SJCRH30 (cell line): ENCODE data around the gene ZNF283. TPM values are rescaled to one million over a fixed set of nuclear protein-coding genes. Genes with fewer than 3 reads are reported as not detected.
"Not testable (repeated sequence)": the region's sequence is repeated elsewhere in the genome, so short reads cannot be mapped to it uniquely, and the experiment has no call there.

Source experiments
- DNase-seq, 2 experiments: peaks; one replicate each; pipeline ENCODE4 v3.0.0-alpha.2; 2015 to 2020
- H3K27ac ChIP-seq: fragments of 250-450 bp; sonication (Bioruptor Pico); 2 replicates; pipeline ENCODE4 v1.5.1; 2020; ENCODE audit warnings: mild to moderate bottlenecking, moderate library complexity
- H3K27me3 ChIP-seq: fragments of 250-450 bp; sonication (Bioruptor Pico); 2 replicates; pipeline ENCODE4 v1.5.1; 2020; ENCODE audit warnings: mild to moderate bottlenecking, moderate library complexity
- H3K36me3 ChIP-seq: fragments of 250-450 bp; sonication (Bioruptor Pico); 2 replicates; pipeline ENCODE4 v1.5.1; 2020; ENCODE audit warnings: mild to moderate bottlenecking, moderate library complexity
- H3K4me1 ChIP-seq: fragments of 250-450 bp; sonication (Bioruptor Pico); 2 replicates; pipeline ENCODE4 v1.5.1; 2020; ENCODE audit warnings: mild to moderate bottlenecking, moderate library complexity
- H3K4me3 ChIP-seq: fragments of 250-450 bp; sonication (Bioruptor Pico); 2 replicates; pipeline ENCODE4 v1.5.1; 2020; ENCODE audit warnings: mild to moderate bottlenecking, moderate library complexity
- H3K9me3 ChIP-seq: fragments of 250-450 bp; sonication (Bioruptor Pico); replicated peaks from 2 replicates; pipeline ENCODE4 v1.5.1; 2020; ENCODE audit warnings: mild to moderate bottlenecking, moderate library complexity
- total RNA-seq: library from RNA; depleted of rRNA; stranded (reverse); fragments of >200 nt; shearing (Covaris generic); gene quantifications from 2 replicates; pipeline ENCODE4 v1.2.3, GENCODE V29; 2014

Gene ZNF283
- total RNA-seq, 1 experiment from 2014 or later, result 15.0 TPM

DNA sequence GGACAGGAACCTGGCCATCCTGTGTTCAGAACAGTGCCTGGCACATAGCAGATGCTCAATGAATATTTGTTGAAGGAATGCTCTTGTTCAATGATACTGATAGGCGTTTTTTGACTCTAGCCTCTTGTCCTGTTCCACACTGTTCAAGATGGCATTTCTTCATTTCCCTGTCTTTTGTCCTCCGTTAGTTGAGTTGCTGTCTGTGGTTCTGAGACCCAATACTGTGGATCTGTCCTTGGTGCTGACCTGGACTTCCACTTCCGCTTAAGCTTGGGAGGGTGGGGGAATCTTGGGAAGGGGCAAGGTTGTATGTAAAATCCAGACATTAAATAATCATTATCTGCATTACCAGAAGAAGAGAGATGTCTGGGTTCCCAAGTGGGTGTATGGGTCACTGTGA, 38.1 kb upstream of the ZNF283 start:
- DNase-seq, result peak in 1 of 2 experiments; percentile 52
- Histone ChIP-seq H3K36me3 (no peaks in the 10 kb centered on the region), H3K4me1 (peaks cover 5% of the 10 kb centered on the region; the same call in 1 of the 2 replicates)

DNA sequence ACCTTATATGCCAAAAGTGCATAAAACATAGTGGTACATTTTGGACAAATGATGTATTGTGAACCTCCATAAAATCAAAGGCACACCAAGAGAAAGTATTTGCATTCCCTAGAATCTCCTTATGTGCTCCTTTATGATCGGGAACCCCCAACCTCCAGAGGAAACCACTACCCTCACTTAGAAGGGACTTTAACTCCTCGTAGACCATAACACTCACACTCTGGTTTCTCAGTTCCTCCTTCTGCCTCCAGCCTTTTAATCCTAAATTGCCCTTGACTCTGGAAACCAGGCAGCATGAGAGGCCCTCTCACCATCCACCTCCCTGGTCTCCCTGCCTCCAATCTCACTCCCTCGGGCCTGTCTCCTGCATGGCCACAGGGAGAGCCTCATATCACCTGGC, 36.5 kb upstream of the ZNF283 start:
- Histone ChIP-seq H3K27ac (no peak overlapping the region), H3K4me1 (no peaks in the 10 kb centered on the region), H3K36me3 (no peaks in the 10 kb centered on the region), H3K9me3 (no peaks in the 10 kb centered on the region), H3K4me3 (no peak overlapping the region), H3K27me3 (no peaks in the 10 kb centered on the region)
- DNase-seq, result no peak

More for the DNA sequence above, 38.1 kb upstream of the ZNF283 start:
- Histone ChIP-seq H3K27me3 (no peaks in the 10 kb centered on the region), H3K27ac (no peak overlapping the region), H3K9me3 (no peaks in the 10 kb centered on the region), H3K4me3 (no peak overlapping the region)

DNA sequence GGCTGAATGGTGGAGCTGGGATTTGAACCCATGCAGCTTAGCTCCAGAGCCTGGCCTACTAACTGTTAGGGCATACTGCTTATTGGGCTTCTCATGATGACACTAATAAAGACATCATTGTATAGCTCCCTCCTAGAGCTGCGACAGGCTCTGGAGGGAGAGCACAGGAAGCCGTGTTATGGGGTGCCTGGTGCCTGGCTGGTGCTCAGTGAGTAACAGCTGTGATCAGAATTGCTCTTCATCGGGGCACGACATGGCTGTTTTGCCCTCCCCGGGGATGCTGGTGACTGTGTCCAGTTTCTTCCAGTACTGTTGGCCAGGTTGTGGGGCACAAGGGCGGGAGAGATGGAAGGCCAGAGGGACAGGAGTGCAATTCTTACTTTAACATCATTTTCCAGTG, 30.0 kb upstream of the ZNF283 start:
- no peak for DNase-seq
- Histone ChIP-seq H3K9me3 (no peaks in the 10 kb centered on the region), H3K4me1 (no peaks in the 10 kb centered on the region), H3K27ac (no peak overlapping the region), H3K27me3 (no peaks in the 10 kb centered on the region), H3K4me3 (no peak overlapping the region), H3K36me3 (no peaks in the 10 kb centered on the region)

DNA sequence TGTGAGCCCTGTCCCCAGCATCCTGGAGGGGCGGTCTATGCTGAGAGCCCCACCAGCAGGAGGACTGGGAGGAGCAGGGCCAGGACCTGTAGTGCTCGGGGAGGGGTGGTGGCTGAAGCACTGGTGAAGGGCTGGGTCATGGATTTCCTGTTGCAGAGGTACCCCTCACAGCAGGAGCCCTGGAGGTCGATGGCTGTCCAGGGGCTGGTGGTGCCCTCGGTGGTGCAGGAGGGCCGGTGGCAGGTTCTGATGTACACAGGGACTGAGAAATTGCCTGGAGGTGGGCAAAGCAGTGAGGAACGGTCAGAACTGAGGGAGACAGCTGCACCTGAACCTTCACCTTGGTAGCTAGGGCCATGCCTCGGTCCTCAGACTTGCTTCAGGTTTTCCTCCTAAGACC, 29.6 kb upstream of the ZNF283 start:
- Histone ChIP-seq H3K27ac (no peak overlapping the region), H3K36me3 (no peaks in the 10 kb centered on the region), H3K9me3 (no peaks in the 10 kb centered on the region), H3K27me3 (no peaks in the 10 kb centered on the region), H3K4me1 (no peaks in the 10 kb centered on the region), H3K4me3 (no peak overlapping the region)
- no peak for DNase-seq

DNA sequence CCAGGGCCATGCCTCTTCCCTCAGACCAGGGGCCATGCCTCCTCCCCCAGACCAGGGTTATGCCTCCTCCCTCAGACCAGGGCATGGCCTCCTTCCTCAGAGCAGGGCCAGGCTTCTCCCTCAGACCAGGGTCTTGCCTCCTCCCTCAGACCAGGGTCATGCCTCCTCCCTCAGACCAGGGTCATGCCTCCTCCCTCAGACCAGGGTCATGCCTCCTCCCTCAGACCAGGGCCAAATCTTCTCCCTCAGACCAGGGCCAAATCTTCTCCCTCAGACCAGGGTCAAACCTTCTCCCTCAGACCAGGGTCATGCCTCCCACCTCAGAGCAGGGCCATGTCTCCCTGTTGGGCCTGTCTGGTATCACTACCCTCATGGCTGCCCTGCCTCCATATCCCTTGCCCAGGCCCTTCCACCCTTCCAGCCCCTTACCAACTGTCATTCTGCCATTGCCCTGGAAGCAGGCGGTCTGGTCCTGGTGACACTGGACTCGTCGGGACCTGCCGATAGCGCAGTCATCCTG, 29.0 kb upstream of the ZNF283 start:
- Histone ChIP-seq H3K27ac (no peak overlapping the region), H3K4me3 (no peak overlapping the region), H3K27me3 (no peaks in the 10 kb centered on the region), H3K36me3 (no peaks in the 10 kb centered on the region), H3K9me3 (no peaks in the 10 kb centered on the region), H3K4me1 (no peaks in the 10 kb centered on the region)
- no peak for DNase-seq

DNA sequence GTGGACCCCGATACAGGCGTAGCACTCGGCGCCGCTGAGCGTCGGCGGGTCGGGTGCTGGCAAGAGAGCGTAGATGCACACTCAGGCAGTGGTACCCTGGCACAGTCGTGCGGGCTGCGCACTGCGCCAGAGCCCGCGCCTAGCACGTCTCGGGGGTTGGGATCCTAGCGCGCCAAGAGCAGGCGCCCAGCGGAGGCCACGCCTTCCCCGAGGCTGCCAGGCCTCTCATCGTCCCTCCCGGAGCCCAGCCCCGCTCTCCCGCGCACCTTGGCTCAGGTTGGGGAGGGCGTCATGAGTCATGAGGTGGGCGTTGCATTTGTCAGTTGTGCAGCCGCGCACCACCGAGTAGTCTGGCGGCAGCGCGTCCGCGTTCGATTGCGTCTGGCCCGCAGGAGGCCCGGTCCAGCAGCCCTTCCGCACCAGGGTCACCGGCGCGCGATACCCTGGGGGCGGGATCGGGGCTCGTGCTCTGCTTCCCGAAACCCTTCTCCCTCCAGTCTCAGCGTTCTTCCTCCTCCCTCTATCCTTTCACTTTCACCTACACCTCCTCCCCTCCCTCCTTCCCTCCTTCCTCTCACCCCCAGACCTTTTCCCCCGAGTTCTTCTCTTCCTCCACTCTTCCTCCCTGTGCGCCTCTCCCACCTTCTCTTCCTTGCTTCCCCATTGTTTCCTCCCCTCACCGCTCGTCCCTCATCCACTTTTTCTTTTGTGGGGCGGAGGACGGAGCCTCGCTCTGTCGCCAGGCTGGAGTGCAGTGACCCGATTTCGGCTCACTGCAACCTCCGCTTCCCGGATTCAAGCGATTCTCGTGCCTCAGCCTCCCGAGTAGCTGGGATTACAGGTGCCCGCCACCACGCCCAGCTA, 28.3 kb upstream of the ZNF283 start:
- Histone ChIP-seq H3K36me3 (no peaks in the 10 kb centered on the region), H3K9me3 (no peaks in the 10 kb centered on the region), H3K4me1 (no peaks in the 10 kb centered on the region), H3K27me3 (no peaks in the 10 kb centered on the region), H3K27ac (no peak overlapping the region), H3K4me3 (no peak overlapping the region)
- DNase-seq, result no peak

DNA sequence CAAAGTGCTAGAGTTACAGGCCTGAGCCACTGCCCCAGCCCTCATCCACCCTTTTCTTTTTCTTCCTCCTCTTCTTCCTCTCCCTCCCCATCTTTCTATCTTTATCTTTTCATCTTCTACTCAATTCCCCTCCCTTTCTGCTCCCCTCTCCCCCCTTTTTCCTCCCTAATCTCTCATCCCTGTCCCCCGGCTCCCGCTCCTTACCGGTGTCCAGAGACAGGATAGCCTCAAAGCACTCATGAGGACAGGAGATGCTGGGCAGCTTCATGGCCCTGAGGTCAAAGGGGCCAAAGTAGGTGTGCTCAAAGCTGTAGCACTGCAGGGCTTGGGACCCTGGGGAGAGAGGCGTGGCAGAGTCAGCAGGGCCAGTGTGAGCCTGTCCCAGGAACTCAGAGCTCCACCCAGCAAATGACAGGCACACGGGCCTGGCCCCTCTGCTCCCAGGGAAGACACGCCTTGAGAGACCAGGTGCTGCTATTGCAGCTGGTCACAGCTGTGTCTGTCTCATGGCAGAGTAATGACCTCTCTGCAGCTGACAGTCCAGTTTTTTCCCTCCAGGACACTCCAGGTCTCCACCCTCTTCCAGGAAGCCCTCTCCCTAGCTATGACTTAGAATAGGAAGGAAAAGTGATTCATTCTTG, 27.5 kb upstream of the ZNF283 start:
- Histone ChIP-seq H3K36me3 (no peaks in the 10 kb centered on the region), H3K9me3 (no peaks in the 10 kb centered on the region), H3K27me3 (no peaks in the 10 kb centered on the region), H3K27ac (no peak overlapping the region), H3K4me3 (no peak overlapping the region), H3K4me1 (no peaks in the 10 kb centered on the region)
- DNase-seq, result peak; percentile 24 to 45

DNA sequence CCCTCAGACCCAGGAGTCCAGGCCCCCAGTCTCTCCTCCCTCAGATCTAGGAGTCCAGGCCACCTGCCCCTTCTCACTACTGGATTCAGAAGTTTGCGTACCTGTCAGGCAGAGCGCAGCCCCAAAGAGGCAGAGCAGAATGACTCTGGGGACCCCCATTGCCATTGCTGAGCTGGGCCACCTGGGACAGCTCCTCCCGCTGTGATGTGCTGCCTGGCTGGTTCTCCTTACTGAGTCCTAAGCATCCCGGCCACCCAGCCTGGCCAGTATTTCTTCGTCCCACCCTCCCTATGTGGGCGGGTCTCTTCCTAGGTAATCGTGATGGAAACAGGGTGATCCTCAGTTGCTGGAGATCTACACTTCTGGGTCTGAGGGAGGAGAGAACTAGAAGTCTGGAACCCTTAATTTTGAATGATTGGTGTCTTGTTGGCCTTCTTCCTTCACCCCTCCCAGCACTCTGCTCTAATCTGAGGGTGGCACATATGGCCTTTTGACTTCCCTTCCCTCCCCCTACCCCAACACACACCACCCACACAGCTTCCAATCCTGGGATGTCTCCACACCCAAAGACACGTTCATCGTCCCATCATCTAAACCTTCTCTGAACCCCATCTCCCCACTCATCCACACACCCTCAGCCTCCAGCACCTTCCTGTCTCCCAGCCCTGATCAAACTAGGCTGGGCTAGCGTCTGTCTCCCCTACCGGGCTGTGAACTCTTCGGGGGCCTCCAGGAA, 24.7 kb upstream of the ZNF283 start, which contains the start of gene LYPD5:
LYPD5 (minus strand) TSS at position 232 of the 736 bp plus-strand sequence; CDS start at position 165, 67 bp downstream.
- H3K27me3 ChIP-seq, result no peaks in the 10 kb centered on the region

DNA sequence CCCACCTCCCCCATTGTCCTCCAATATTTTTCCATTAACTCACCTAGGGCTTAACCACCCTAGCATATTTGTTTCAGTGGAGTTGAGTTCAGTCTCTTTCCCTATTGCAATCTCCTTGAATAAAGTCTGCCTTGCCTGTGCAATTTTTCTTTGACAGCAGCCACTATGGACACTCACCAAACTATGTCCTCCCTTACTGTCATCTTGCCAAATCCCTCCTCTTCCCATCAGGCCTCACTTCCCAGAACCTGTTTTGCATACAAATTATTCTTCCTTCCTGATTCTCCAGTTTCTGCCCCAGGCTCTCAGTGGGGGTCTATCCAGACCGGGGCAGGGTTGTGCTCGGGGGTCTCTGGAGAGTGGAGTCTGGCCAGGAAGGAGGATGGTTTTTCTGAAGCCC, 22.7 kb upstream of the ZNF283 start:
- no peak overlapping the region for H3K4me3 ChIP-seq
- no peak for DNase-seq
- H3K9me3 ChIP-seq, result no peaks in the 10 kb centered on the region
- no peaks in the 10 kb centered on the region for H3K4me1 ChIP-seq
- no peak overlapping the region for H3K27ac ChIP-seq
- no peaks in the 10 kb centered on the region for H3K36me3 ChIP-seq
- H3K27me3 ChIP-seq, result no peaks in the 10 kb centered on the region

More for the DNA sequence above, 24.7 kb upstream of the ZNF283 start, which contains the start of gene LYPD5:
- DNase-seq, result no peak
- Histone ChIP-seq H3K27ac (no peak within 1 kb of the TSS), H3K36me3 (no peaks in the 10 kb centered on the region), H3K4me1 (no peaks in the 10 kb centered on the region), H3K4me3 (no peak within 1 kb of the TSS), H3K9me3 (no peaks in the 10 kb centered on the region)

DNA sequence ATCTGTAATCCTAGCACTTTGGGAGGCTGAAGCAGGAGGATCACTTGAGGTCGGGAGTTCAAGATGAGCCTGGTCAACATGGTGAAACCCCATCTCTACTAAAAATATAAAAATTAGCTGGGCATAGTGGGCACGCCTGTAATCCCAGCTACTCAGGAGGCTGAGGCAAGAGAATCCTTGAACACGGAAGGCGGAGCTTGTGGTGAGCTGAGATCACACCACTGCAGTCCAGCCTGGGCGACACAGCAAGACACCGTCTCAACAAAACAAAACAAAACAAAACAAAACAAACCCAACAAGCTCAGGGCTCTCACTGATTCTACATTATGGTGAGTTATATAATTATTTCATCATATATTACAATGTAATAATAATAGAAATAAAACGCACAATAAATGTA, 20.7 kb upstream of the ZNF283 start:
- not testable (repeated sequence) for DNase-seq, H3K27ac ChIP-seq, H3K27me3 ChIP-seq, H3K4me1 ChIP-seq, H3K4me3 ChIP-seq, H3K36me3 ChIP-seq, H3K9me3 ChIP-seq

DNA sequence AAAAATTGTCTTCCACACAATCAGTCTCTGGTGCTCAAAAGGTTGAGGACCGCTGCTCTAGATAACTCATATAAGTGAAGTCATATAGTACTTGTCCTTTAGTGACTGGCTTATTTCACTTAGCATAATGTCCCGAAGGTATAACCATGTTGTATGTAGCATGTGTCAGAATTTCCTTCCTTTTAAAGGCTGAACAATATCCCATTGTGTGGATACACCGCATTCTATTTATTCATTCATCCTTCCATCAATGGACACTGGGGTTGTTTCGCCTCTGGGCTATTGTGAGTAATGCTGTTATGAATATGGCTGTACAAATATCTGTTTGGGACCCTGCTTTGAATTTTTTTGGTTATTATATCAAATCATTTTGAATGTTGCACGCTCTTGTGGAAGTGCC, 20.3 kb upstream of the ZNF283 start:
- Histone ChIP-seq H3K27me3 (no peaks in the 10 kb centered on the region), H3K36me3 (no peaks in the 10 kb centered on the region), H3K4me3 (no peak overlapping the region), H3K9me3 (no peaks in the 10 kb centered on the region), H3K27ac (no peak overlapping the region), H3K4me1 (no peaks in the 10 kb centered on the region)
- DNase-seq, result no peak

DNA sequence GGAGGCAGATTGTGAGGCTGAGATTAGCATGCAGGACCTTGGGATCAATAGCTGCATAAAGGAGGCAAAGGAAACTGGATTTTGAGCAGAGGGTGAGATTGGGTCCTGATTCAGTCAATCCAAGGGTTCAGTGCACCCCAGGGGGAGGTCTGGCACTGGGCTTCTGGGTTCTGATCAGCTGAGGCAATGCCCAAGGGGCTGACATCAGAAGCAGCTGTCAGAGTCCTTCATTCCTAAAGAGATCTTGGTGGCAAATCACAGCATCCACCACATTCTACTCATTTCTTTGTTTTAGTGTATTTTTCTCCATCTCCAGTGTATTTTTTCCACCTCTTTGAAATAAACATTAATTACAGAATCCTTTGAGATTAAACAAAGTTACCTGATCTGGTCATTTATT, 19.5 kb upstream of the ZNF283 start:
- H3K27me3 ChIP-seq, result no peaks in the 10 kb centered on the region
- peak in 1 of 2 experiments; percentile 31 for DNase-seq
- H3K36me3 ChIP-seq, result no peaks in the 10 kb centered on the region

DNA sequence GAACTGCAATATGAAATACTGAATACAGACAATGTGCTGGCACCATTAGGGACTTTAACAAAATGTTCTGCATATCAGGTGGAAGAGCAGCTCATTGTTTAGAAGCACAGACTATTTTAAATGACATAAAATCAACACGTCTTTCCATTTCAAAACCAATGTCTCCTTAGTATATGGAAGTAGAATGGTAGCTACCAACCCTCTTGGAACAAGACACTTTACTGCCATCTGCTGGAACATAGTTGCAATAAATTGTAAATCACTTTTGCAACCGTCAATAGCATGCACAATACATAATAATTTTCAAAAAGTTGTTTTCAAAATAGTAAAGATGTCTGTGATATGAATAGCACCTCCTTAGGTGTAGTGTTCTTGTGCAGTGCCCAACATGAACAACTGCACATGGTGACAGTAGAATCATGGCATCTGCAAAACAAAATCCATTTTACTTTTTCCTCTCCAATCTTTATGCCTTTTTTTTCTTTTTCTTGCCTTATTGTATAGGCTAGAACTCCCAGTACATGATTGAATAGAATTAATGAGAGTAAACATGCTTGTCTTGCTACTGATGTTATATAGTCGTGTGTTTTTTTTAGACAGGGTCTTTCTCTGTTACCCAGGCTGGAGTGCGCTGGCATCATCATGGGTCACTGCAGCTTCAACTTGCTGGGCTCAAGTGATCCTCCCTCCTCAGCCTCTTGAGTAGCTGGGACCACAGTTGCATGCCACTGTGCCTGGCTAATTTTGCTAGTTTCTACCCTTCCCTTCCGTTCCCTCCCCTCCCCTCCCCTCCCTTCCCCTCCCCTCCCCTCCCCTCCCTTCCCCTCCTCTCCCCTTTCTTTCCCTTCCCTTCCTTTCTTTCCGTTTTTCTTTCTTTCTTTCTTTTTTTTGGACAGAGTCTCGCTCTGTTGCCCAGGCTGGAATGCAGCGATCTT, 17.1 kb upstream of the ZNF283 start:
- H3K27ac ChIP-seq, result no peak overlapping the region
- no peaks in the 10 kb centered on the region for H3K27me3 ChIP-seq
- no peaks in the 10 kb centered on the region for H3K36me3 ChIP-seq
- DNase-seq, result peak in 1 of 2 experiments; percentile 71
- no peaks in the 10 kb centered on the region for H3K9me3 ChIP-seq
- H3K4me3 ChIP-seq, result no peak overlapping the region
- no peaks in the 10 kb centered on the region for H3K4me1 ChIP-seq

More for the DNA sequence above, 19.5 kb upstream of the ZNF283 start:
- no peak overlapping the region for H3K4me3 ChIP-seq
- no peak overlapping the region for H3K27ac ChIP-seq
- no peaks in the 10 kb centered on the region for H3K4me1 ChIP-seq
- H3K9me3 ChIP-seq, result no peaks in the 10 kb centered on the region

DNA sequence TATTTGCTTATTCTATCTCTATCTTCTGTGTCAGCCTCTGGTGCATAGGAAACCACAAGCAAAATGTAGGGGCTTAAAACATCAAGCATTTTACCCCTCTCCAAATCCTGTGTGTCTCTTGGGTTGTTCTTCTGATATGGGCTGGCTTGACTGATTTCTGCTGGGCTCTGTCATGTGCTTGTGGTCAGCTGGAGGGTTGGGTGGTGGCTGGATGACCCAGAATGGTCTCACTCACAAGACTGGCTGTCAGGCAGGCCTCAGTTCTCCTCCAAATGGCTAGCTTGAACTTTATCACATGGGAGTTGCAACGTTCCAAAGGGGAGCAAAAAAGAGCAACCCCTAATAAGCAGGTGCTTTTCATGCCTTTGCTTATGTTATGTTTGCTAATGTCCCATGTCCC, 15.3 kb upstream of the ZNF283 start:
- Histone ChIP-seq H3K36me3 (no peaks in the 10 kb centered on the region), H3K4me3 (no peak overlapping the region), H3K4me1 (no peaks in the 10 kb centered on the region), H3K27ac (no peak overlapping the region), H3K9me3 (no peaks in the 10 kb centered on the region), H3K27me3 (no peaks in the 10 kb centered on the region)
- no peak for DNase-seq
